Endothelial cell of hepatic sinusoid (primary cell): ENCODE results near the gene CASQ2.

Experiments used
- in situ Hi-C: cut with HindIII; loops from 2 replicates; pipeline ENCODE4 v1.10.0; 2017; ENCODE audit warnings: low sequenced_read_pairs

Gene CASQ2

DNA sequence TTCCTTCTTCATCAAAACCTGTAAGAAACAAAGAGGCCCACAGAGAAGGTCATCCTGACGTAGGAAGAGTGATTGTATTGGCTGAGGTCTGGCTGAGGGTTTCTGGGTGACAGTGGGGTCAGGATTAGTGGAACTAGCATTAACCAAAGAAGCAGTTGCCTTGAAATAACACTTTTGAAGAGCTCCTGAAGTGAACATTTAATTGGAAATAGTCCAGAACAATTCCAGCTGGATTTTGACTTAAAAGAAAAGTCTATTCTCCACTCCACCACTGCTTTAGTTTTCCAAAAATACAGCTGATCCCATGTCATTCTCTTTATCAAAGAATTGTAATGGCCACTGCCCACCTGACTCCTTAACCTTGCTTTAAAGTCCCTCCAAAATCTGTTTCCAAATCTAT lies 27.7 kb downstream of the CASQ2 start:
- in situ Hi-C loops, result no loop called here

DNA sequence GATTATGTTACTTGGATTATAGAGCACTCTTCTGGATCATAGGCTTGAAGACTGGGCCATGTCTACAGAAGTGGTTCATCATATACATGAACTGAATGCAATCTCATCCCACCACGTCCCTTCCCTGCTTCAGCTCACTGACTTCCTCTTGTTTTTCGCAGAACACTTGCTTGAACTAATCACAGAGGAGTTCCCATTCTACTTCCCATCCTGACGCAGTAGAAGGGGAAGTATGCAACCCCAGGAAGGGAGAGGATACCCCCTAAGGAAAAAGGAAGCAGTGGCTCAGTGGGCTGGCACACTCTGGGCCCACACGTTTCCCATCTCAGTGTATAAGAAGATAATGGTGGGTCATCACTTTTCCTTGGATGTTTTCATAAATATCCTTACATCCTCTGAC lies 36.2 kb downstream of the CASQ2 start:
- in situ Hi-C loops, result no loop called here

DNA sequence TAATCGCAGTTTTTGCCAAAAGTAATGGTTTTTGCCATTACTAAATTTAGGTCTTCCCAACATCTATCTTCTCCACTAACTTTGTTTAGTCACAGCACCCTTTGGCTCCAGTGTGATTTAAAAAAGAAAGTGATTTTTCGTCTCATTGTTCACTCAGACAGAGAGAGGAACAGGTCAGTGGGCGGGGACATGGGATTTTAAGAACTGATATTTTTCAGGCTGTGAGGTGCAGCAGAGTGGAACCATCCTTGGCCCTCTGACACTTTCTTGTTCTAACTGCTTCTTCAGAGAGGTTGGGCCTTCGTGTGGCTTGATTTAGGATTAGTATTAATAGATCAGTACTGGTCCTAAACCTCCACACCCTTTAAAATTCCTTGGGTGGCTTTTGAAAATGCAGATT lies 38.8 kb downstream of the CASQ2 start:
- in situ Hi-C loops, result no loop called here

DNA sequence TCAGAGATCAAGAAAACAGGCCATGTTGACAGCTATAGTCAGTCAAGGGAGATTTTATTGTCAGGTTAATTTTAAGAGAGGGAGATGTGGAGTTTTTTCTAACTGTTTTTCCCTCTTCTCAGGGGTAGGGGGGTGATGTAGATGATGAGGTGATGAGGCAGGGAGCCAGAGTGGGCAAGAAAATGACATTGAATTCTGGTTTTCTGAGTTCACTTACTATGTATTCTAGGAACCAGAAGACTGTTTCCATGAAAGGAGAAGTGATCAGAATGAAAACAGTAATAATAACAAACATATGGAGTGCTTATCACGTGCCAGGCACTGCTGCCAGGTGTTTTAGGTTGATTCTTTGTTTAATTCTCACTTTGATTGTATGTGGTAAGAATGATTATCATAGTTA lies 40.2 kb downstream of the CASQ2 start:
- in situ Hi-C loops, result no loop called here

DNA sequence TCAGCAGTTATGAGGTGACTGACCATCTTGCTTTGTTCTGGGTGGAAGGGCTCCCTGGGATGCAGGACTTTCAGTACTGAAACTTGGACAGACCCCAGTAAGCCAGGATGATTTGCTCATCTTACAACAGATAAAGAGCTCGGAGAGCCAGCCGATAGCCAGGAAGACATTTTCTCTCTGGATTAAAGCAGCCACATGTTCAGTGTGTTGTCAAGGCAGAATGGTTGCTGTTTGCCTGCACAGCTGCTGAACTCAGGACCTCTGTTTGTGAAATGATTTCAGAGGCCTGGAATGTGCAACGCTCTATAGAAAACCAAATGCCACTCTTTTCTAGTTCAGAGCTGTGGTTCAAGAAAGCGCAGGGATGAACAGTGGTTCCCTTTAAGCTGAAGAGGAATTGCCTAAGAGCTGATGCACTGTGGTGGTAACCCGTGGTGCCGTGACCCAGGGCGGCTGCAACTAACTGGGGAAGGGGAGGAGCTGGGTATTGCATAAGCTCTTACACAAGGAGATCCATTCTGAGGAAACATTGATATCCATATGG lies 40.7 kb downstream of the CASQ2 start:
- in situ Hi-C loops, result no loop called here

DNA sequence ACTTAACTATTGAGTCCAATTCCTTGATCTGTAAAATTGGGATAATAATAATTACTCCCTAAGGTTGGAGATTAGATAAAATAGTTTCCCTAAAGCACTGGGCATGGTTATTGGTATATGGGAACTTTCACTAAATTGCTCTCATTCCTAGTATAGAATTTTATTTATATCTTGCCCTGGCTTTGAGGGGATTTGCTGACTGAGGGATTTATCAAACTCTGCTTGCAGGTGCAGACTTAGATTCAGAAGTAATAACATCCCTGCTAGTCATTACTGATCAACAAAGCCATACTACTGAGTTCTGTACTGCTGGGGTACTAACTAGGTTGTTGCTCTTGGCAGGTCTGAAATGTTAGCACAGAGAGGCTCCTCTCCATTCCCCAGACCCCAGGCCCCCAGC lies 41.9 kb downstream of the CASQ2 start:
- in situ Hi-C loops, result no loop called here

DNA sequence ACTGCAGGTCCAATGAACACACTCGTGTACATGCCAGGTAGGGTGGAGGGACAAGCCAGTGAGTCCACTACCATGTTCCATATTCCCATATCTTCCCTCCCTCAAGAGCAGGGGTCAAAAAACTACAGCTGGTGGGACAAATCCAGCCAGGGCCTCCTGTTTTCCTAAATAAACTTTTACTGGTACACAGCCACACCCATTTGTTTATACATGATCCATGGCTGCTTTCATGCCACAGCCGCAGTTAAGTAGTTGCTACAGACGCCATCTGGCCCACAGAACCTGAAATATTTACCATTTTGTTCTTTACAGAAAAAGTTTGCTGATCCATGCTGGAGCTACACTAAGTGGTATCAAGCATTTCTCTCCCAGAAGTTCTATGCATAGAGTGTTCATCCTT lies 42.4 kb downstream of the CASQ2 start:
- in situ Hi-C loops, result no loop called here

DNA sequence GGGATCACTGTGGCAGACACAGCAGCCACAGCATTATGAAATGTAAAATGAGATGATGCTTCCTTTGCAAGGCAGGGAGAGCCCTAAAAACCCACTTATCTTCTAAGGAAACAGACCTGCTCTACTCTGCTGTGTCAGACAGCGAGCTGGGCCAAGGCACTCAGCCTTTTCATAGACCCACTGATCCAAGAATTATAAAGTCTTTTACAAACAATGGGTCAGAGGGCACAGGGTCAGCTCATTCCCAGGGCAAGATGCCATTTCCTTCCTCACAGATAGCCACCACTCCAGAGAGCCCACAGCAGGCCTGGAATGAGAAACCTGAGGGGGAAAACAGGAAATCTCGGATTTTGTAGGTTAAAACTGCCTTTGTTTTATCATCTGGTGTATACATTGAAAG lies 42.9 kb downstream of the CASQ2 start:
- in situ Hi-C loops, result no loop called here

DNA sequence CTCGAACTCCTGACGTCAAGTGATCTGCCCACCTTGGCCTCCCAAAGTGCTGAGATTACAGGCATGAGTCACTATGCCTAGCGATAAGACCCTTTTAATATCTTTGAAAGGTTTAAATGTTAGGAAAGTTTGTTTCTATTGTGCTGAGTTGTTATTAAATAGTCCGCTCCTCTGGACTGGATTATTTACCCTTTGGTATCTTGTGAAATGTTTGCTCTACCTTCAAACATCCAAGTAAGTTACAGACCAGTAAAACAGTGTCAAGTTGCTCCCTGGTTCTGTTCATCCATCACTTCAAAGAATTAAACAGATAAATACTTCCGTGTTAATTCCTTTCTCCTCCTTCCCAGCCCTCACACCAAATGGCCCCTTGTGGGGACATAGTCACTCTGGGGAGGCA lies 44.8 kb downstream of the CASQ2 start:
- in situ Hi-C loops, result no loop called here

DNA sequence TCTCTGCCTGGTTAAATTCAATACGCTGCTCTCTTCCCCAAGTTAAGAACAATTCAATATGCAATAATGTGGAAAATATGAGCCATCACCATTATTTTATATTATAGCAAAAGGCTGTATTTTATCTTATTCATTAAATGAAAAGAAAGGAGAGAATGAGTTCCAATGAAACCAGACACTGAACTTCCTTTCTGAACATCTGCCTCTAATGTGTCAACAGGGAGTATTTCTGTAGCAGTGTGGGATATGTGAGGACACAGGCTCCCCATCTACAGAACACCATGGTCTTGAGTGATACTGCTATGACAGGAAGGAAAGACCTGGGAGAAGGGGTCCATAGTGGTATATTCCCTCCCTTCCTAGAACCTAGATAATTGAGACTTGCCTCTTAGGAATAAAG lies 46.3 kb downstream of the CASQ2 start:
- in situ Hi-C loops, result no loop called here

DNA sequence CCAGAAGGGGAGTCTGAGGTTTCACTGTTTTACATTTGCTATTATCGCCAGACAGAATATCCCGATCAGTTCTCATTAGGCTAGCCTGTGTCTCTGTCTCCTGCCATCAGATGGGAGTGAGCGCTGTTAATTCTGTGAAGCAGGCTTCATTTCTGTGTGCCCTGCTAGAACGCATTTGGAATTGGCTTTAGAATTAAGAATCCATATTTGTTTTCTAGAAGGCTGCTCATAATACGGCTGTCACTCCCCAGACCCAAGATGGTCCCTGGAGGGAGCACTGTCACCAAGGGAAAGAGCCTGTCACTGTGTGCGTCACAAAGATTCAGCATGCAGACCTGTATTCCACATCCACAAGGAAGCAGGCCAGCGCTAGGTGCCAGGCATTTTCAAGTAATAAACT lies 49.2 kb downstream of the CASQ2 start:
- in situ Hi-C loops, result no loop called here

DNA sequence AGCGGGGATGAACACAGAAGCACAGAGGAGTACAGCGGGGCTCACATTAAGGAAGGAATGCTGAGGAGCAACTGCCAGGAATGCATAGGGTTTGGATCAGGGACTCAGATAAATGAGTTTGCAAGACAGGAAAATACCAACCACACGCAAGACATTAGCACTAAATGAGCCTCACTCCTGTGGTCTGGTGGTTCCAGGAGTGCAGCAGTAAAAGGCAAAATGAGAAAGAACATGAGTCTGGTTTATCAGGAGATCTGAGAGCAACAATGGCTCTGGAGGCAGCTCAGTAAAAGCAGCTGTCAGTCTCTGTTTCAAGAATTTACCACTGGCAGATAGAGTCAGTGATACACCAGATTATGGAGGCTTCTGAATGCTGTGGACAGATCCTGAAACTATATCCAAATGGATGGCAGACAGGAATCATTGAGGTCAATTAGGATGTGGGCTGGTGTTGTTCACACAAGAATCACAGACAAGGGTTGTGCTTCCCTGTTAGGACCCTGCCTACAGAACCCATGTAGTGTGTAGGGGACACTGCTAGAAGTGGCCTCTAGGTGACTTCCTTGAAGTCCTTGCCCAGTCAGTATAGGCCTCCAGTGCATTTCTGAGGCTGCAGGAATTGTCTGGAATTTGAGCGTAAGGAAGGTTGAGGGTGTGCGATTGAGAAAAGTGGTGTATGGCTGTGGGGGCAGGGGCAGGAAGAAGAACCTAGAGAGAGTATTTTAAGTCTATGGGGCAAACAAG lies 50.3 kb downstream of the CASQ2 start:
- in situ Hi-C loops, result no loop called here

DNA sequence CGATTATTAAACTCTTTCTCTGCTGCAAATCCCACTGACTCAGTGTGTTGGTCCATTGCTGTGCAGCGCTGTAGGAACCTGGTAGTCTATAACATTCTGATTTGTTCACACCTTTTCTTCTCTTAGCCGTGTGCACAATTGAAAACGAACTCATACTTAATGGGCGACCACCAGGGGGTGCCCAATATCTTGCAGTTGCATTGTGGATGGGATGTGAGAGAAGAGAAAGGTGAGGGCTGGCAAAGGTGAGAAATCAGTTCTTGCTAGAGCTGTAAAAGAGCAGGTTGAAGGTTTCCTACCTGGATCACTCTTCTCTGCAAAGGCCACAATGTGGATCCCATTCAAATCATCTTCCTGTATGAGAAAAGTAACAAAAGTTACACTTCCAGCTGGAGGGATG lies 51.0 kb downstream of the CASQ2 start:
- in situ Hi-C loops, result no loop called here

DNA sequence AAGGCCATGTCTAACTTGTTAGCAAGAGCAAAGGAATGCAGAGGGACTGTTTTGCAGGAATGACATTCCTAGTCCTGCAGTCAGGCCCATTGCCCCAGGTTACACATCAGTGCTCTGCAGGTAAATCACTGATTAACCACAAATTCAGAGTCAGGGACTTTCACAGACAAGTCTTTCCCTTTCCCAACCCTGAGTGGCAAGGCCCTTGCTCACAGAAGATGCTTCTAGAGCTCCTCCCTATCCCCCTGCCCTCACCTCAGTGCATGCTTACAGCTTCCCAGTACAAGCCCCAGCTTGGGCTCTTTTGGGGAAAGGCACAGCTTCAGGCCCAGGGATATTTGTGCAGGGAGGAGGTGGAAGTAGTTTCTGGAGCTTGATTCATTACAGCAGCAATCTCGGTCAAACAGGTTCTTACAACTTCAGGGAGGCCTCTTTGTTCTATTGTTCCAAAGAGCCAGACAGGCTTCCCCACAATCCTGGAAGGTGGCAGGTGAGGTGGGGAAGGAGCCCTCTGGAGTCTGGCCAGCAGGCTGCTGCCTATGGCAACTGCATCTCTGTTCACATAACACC lies 53.9 kb downstream of the CASQ2 start:
- in situ Hi-C loops, result loop anchor here (5.0 kb wide), 1 partner anchor 52 kb away; no protein-coding TSS in a partner anchor

DNA sequence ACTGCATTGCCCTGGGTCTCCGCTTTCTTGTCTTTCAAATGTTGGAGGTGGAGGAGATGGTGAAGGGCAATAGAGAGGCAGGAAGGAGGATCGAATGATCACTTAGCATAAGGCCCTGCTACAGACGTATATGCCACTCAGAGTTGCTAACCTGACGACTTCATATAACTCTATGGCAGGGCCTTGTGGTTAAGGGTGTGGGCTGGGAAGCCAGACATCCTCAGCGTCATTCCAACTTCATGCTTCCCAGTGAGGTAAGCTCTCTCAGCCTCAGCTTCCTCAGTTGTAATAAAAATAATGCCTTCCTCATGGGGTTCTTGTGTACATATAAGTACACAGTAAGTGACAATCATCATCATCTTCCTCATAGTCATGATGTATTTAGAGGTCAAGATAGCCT lies 54.6 kb downstream of the CASQ2 start:
- in situ Hi-C loops, result loop anchor here (5.0 kb wide), 1 partner anchor 52 kb away; no protein-coding TSS in a partner anchor

DNA sequence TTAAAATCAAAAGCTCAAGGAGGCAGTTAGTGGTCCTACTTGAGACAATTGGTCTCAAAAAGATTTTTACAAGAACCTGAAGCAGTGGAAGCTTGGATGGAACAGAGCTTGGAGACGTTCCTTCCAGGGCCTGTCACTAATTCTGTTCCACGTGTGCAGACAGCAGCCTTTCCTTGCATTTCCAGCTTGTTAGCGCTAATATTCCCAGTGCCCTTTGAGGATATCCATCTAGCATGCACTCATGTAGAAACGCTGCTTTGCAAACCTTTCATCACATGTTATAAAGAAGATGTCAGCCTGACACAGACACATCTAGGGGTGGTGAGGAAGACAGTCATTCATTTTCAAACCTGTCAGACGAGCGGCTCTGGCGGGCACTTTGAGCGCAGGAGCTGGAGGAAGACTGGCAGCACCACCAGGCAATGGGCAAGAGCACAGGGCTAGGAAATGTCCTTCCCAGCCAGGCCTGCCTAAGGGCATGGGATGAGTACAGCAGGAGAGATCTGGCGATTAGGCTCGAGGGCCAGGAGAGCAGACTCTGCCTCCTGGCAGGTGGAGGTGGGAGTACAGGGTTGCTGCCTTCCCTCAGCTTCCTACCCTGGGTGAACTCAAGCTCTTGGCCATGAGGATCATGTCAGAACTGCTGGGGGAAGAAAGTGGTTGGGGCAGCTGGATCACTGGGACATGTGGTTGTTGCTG lies 55.5 kb downstream of the CASQ2 start:
- in situ Hi-C loops, result loop anchor here (5.0 kb wide), 1 partner anchor 51 kb away; no protein-coding TSS in a partner anchor

DNA sequence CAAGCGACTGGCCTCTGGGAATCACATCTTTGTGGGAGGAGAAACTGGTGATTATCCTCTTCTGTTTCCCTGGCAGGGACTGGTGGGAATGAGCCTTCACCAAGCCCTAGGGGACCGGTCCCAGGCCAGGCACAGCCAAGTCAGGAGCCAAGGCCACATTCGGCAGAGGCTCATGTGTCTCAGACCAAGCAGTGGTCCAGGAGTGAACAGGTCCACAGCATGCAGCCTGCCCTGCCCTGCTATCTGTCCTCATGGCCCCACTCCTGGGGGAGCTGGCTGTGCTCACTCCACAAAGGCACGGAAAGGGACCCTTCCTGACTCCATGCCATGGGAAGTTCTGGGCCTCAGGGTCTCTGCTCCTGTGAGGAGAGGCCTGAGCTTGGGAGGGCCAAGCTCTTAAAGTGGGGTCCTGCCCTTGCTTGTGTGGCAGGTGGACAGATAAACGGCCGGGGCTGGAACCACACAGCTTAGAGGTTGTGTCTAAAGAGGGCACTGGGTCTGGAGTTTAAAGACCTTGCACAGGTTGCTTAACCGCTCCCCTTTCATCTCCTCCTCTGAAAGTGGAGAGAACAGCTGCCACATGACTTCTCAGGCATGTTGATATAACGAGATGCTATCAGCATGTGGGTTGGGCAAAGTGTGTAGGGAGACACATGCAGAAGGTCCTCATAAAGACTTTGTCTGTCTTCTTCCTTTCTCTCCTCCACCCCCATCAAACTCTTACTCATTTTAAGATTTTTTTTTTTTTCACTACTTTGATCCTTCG lies 57.5 kb downstream of the CASQ2 start:
- in situ Hi-C loops, result loop anchor here (5.0 kb wide), 1 partner anchor 49 kb away; no protein-coding TSS in a partner anchor

DNA sequence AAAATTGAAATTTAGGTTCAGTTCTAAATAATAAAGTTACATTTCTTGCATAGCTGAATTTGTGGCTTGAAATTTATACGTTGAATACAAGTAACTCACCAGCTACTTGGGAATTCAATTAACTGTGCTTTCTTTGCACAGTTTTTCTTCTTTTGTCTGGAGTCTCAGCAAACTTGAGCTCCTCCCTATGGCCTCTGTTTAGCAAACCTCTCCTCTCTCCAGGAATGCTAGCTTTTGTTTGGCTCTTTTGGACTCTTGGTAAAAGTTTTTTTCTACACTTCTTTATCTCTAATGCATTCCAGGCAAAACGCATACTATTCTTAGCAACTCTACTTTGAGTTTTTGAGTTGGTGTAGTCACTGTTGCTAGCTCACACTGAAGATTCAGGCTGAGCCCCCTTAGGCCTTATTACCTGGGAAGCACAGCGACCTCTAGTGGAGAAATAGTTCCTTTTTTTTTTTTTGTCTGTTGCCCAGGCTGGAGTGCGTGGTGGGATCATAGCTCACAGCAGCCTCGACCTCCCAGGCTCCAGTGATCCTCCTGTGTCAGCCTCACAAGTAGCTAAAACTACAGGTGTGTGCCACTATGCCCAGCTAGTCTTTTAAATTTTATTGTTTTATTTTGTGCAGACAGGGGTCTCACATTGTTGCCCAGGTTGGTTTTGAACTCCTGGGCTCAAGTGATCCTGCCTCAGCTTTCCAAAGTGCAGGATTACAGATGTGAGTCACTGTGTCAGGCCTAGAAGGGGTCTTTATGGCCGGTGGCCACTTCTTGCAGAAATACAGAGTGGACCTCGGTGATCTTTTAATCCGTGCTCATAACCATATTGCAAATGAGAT lies 61.7 kb downstream of the CASQ2 start:
- in situ Hi-C loops, result no loop called here

DNA sequence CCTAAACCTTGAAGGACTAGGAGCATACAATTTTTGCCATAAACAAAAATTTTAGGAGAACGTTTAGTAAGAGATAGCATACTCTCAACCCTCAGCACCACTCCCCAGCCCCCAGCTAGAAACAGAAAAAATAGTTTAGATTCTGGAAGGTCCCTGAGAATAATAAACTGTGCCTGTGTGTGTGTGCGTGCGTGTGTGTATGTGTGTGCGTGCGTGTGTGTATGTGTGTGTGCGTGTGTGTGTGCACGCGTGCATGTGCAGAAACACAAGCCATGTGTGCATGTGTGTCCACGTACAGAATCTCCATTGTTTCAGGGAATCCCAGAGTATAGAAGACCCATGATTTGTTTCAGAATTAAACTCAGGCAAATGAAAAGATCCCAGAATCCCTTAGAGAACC lies 62.6 kb downstream of the CASQ2 start:
- in situ Hi-C loops, result no loop called here
